H1 (cell line): ENCODE results near the gene MKLN1. TPM values are rescaled to one million over a fixed set of nuclear protein-coding genes. Genes with fewer than 3 reads are reported as not detected.

Source experiments
- CTCF ChIA-PET: fragments of 300-600 bp; sonication (Branson Sonifier 250); formaldehyde crosslinking; loops from one replicate; lab custom pipeline; 2021; ENCODE audit not compliant: partially characterized antibody; lab: Charles Lee
- POLR2A ChIA-PET: fragments of 300-600 bp; sonication (Branson Sonifier 250); formaldehyde crosslinking; loops from one replicate; lab custom pipeline; 2021; ENCODE audit warnings: inconsistent platforms; ENCODE audit not compliant: partially characterized antibody; lab: Charles Lee
- DNase-seq, 2 experiments: peaks; one replicate each; pipeline versions ENCODE4 v3.0.0 to v3.0.0-alpha.2; 2010 to 2022; ENCODE audit warnings: low spot score in 2 of 2, low read depth in 1 of 2, mixed read lengths in 1 of 2
- FAIRE-seq: peaks from 2 replicates; lab custom pipeline; 2011; peaks lifted over from hg19 to GRCh38; lab: Jason Lieb, UNC
- H2AFZ ChIP-seq: 2 replicates; pipeline ENCODE4 v1.8.1; 2012; ENCODE audit warnings: low read length, inconsistent platforms
- H2AK5ac ChIP-seq: 2 replicates; pipeline ENCODE4 v1.6.1; 2013; ENCODE audit warnings: low read depth, low read length
- H2BK120ac ChIP-seq: replicated peaks from 2 replicates; pipeline ENCODE3; 2013; ENCODE audit warnings: low read depth, low read length, inconsistent platforms
- H2BK12ac ChIP-seq: 2 replicates; pipeline ENCODE4 v1.6.1; 2013; ENCODE audit warnings: low read depth, low read length
- H2BK15ac ChIP-seq: 2 replicates; pipeline ENCODE4 v1.6.1; 2013; ENCODE audit warnings: low read length
- H2BK20ac ChIP-seq: 2 replicates; pipeline ENCODE4 v1.6.1; 2013; ENCODE audit warnings: low read length
- H2BK5ac ChIP-seq: 2 replicates; pipeline ENCODE4 v1.6.1; 2013; ENCODE audit warnings: low read depth, low read length
- H3K14ac ChIP-seq: 2 replicates; pipeline ENCODE4 v1.6.1; 2013; ENCODE audit warnings: inconsistent platforms; ENCODE audit not compliant: insufficient read length
- H3K18ac ChIP-seq: 2 replicates; pipeline ENCODE4 v1.6.1; 2013; ENCODE audit warnings: low read length; ENCODE audit errors: extremely low read depth
- H3K23ac ChIP-seq: 2 replicates; pipeline ENCODE4 v1.6.1; 2013; ENCODE audit warnings: inconsistent platforms; ENCODE audit not compliant: insufficient read length
- H3K23me2 ChIP-seq: 2 replicates; pipeline ENCODE4 v1.6.1; 2013; ENCODE audit warnings: low read depth, low read length
- H3K27ac ChIP-seq: 2 replicates; pipeline ENCODE4 v1.6.1; 2011; ENCODE audit warnings: low read depth, low read length, inconsistent platforms
- H3K27me3 ChIP-seq, 4 experiments: replicated peaks in 1 of 4; 1 replicate in 1 of 4; 2 replicates in 3 of 4; pipeline versions ENCODE4 v1.6.1 to v1.8.1; 2011 to 2013; ENCODE audit warnings: low read length in 3 of 4, mild to moderate bottlenecking in 3 of 4, inconsistent platforms in 2 of 4, mixed read lengths in 2 of 4, moderate library complexity in 1 of 4; ENCODE audit not compliant: control insufficient read depth in 3 of 4, insufficient read depth in 3 of 4; ENCODE audit errors: extremely low read depth in 1 of 4
- H3K36me3 ChIP-seq, 4 experiments: 2 replicates each; pipeline versions ENCODE4 v1.6.1 to v1.8.1; 2011 to 2013; ENCODE audit warnings: mild to moderate bottlenecking in 4 of 4, low read length in 3 of 4, moderate library complexity in 2 of 4, control low read depth in 1 of 4, inconsistent platforms in 1 of 4; ENCODE audit not compliant: insufficient read depth in 4 of 4, control insufficient read depth in 2 of 4
- H3K4ac ChIP-seq: replicated peaks from 2 replicates; pipeline ENCODE3; 2013; ENCODE audit warnings: low read length, low read depth, mixed read lengths, inconsistent platforms; ENCODE audit not compliant: insufficient read length
- H3K4me1 ChIP-seq, 4 experiments: replicated peaks in 1 of 4; 1 replicate in 1 of 4; 2 replicates in 3 of 4; pipeline versions ENCODE4 v1.6.1 to v1.8.1; 2011 to 2013; ENCODE audit warnings: low read length in 3 of 4, inconsistent platforms in 2 of 4, mixed read lengths in 1 of 4; ENCODE audit not compliant: insufficient read depth in 4 of 4, control insufficient read depth in 3 of 4
- H3K4me2 ChIP-seq, 2 experiments: 2 replicates each; pipeline versions ENCODE4 v1.6.1 to v1.8.1; 2011 to 2013; ENCODE audit warnings: low read depth in 2 of 2, low read length in 2 of 2, control low read depth in 1 of 2, inconsistent platforms in 1 of 2, mild to moderate bottlenecking in 1 of 2; ENCODE audit not compliant: insufficient read depth in 1 of 2
- H3K4me3 ChIP-seq, 4 experiments: fragments of 200-600, 300-600 bp in 1 of 4; sonication (generic), shearing (Covaris generic), sonication (Bioruptor Twin) in 1 of 4; 2 replicates each; pipeline versions ENCODE4 v1.5.1 to v1.8.1; 2011 to 2016; ENCODE audit warnings: low read length in 4 of 4, low read depth in 3 of 4, control low read depth in 2 of 4, inconsistent platforms in 2 of 4, mild to moderate bottlenecking in 2 of 4, mixed read lengths in 1 of 4, moderate library complexity in 1 of 4; ENCODE audit not compliant: insufficient read depth in 2 of 4; ENCODE audit errors: extremely low read depth in 1 of 4
- H3K56ac ChIP-seq: replicated peaks from 2 replicates; pipeline ENCODE3; 2013; ENCODE audit warnings: low read depth, mild to moderate bottlenecking, mixed read lengths, low read length, inconsistent platforms; ENCODE audit not compliant: insufficient read length
- H3K79me1 ChIP-seq: 2 replicates; pipeline ENCODE4 v1.6.1; 2013; ENCODE audit warnings: low read depth, low read length, control low read depth
- H3K79me2 ChIP-seq, 2 experiments: 2 replicates each; pipeline versions ENCODE4 v1.6.1 to v1.8.1; 2012 to 2013; ENCODE audit warnings: low read length in 2 of 2, mild to moderate bottlenecking in 2 of 2, inconsistent platforms in 1 of 2; ENCODE audit not compliant: insufficient read depth in 2 of 2, control insufficient read depth in 1 of 2
- H3K9ac ChIP-seq, 4 experiments: replicated peaks in 1 of 4; 1 replicate in 1 of 4; 2 replicates in 3 of 4; pipeline versions ENCODE4 v1.6.1 to v1.8.1; 2011 to 2013; ENCODE audit warnings: low read depth in 3 of 4, low read length in 3 of 4, control low read depth in 2 of 4, mild to moderate bottlenecking in 2 of 4, moderate library complexity in 2 of 4, inconsistent platforms in 1 of 4; ENCODE audit errors: extremely low read depth in 1 of 4
- H3K9me3 ChIP-seq, 2 experiments: 2 replicates each; pipeline versions ENCODE4 v1.6.1 to v1.8.1; 2012 to 2013; ENCODE audit warnings: mild to moderate bottlenecking in 2 of 2, moderate library complexity in 2 of 2, control low read depth in 1 of 2, inconsistent platforms in 1 of 2, low read depth in 1 of 2, low read length in 1 of 2, mixed read lengths in 1 of 2; ENCODE audit not compliant: insufficient read depth in 2 of 2
- H4K20me1 ChIP-seq, 2 experiments: replicated peaks in 1 of 2; 2 replicates each; pipeline versions ENCODE3 to v1.8.1; 2011 to 2013; ENCODE audit warnings: inconsistent platforms in 2 of 2, low read length in 2 of 2, mild to moderate bottlenecking in 1 of 2; ENCODE audit not compliant: insufficient read depth in 2 of 2, control insufficient read depth in 1 of 2
- H4K5ac ChIP-seq: 2 replicates; pipeline ENCODE4 v1.6.1; 2013; ENCODE audit warnings: low read length, low read depth, mixed read lengths, inconsistent platforms; ENCODE audit not compliant: insufficient read length
- H4K8ac ChIP-seq: 2 replicates; pipeline ENCODE4 v1.8.0; 2013; ENCODE audit warnings: mild to moderate bottlenecking, moderate library complexity, low read length, inconsistent platforms; ENCODE audit not compliant: insufficient read depth; ENCODE audit errors: extremely low read depth
- H4K91ac ChIP-seq: replicated peaks from 2 replicates; pipeline ENCODE3; 2013; ENCODE audit warnings: low read length, mixed read lengths, inconsistent platforms; ENCODE audit not compliant: insufficient read length
- PHF8 ChIP-seq: fragments of 200-600 bp; sonication (generic); conservative IDR thresholded peaks from 2 replicates; pipeline ENCODE4 v1.7.1; 2012; ENCODE audit warnings: low read depth, mild to moderate bottlenecking, inconsistent platforms, low read length, moderate library complexity
- POLR2A ChIP-seq, 2 experiments: IDR thresholded peaks; 1 replicate in 1 of 2; 2 replicates in 1 of 2; pipeline ENCODE4 v1.6.1; 2011; ENCODE audit warnings: low read depth in 2 of 2, low read length in 2 of 2, mild to moderate bottlenecking in 2 of 2; ENCODE audit errors: control extremely low read depth in 1 of 2
- WGBS, 2 experiments: shearing (Covaris generic) in 1 of 2; methylation state at CpG; one replicate each; pipeline versions ENCODE4 v1.1.6 to v1.1.7; 2013 to 2015; ENCODE audit warnings: low lambda C conversion rate in 2 of 2, mixed read lengths in 2 of 2, inconsistent platforms in 1 of 2, low coverage in 1 of 2, missing lambda C conversion rate in 1 of 2; ENCODE audit not compliant: insufficient replicate concordance in 2 of 2, insufficient coverage in 1 of 2, insufficient read length in 1 of 2; ENCODE audit errors: extremely low coverage in 1 of 2, missing lambda C conversion rate in 1 of 2; 5-methylcytosine and 5-hydroxymethylcytosine counted together
- polyA plus RNA-seq, 7 experiments: library from polyadenylated mRNA; depleted of rRNA in 3 of 7; stranded (reverse) in 5 of 7; unstranded in 2 of 7; fragments of >200 nt in 5 of 7; fragments of 200-250 nt in 2 of 7; gene quantifications; 1 replicate in 5 of 7; 2 replicates in 1 of 7; 4 replicates in 1 of 7; pipeline versions ENCODE4 v1.2.1 to v1.2.3, GENCODE V29; 2011 to 2013; ENCODE audit warnings: missing spikeins in 2 of 7, mixed read lengths in 2 of 7
- total RNA-seq: library from RNA; stranded (reverse); fragmentation: NEBNext Ultra II Directional; extraction: Animal tissue kit (Norgen Biotek cat#: 25700); gene quantifications from 2 replicates; pipeline ENCODE4 v1.2.1, GENCODE V29; 2021

Gene MKLN1
- total and polyA plus RNA-seq, 2 of the 8 experiments (the other 6 are each of a cell fraction or from before 2014, with no cell fraction given) = 22.3 to 50.9 TPM

DNA sequence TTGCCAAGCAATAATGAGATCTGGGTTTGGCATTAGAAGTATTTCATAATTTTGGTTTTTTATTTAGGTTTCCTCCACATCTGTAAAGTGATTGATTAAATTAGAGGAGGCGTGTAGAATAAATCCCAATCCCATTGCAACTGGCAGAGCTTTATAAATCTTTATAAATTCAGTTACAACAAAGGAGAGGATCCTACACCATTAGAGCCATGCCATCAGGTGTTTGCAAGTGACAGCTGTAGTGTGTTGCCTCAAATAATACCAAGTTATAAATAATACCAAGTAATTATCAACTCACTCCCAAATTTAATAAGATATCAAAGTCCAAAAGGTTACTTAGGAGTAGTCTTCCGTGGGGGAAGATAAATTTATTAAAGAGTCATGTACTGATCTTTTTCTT is 166.5 kb downstream of the MKLN1 start:
- no peak overlapping the region for H2BK12ac ChIP-seq
- WGBS, 2 experiments = 88% methylated on average over 2 of the region's 2 CpGs; no CpG with 5 or more reads in 1 of the 2 experiments
- H3K23ac ChIP-seq = no peak overlapping the region
- no peaks in the 10 kb centered on the region for H3K9me3 ChIP-seq
- no peak overlapping the region for H2AK5ac ChIP-seq
- FAIRE-seq (no peak), DNase-seq (no peak)
- no peak overlapping the region for H3K18ac ChIP-seq
- no peak overlapping the region for H3K56ac ChIP-seq
- peaks cover 0 to 5% (median 0%) of the 10 kb centered on the region in 4 experiments; a peak in 1 of 7 replicates for H3K4me1 ChIP-seq
- no peak overlapping the region for H2BK20ac ChIP-seq
- H3K4me3 ChIP-seq = no peak overlapping the region
- no peaks in the 10 kb centered on the region; the same call in 1 of the 2 replicates for H3K23me2 ChIP-seq
- no peak overlapping the region for H4K91ac ChIP-seq
- H3K4ac ChIP-seq = no peak overlapping the region
- peaks cover 0 to 18% (median 11%) of the 10 kb centered on the region in 4 experiments; a peak in 6 of 8 replicates for H3K36me3 ChIP-seq
- CTCF ChIA-PET = interaction anchor here (0.9 to 2.7 kb wide), 5 partner anchors 9 to 18 kb away, joined by 3 to 17 read pairs (median 4); no protein-coding TSS in a partner anchor
- H4K5ac ChIP-seq = no peak overlapping the region
- no peaks in the 10 kb centered on the region for H3K27me3 ChIP-seq
- no peak overlapping the region for H2BK120ac ChIP-seq
- no peak overlapping the region for H3K27ac ChIP-seq
- no peaks in the 10 kb centered on the region for H3K79me1 ChIP-seq
- H3K4me2 ChIP-seq = no peak overlapping the region
- POLR2A ChIA-PET = interaction anchor here (0.7 to 2.6 kb wide), 6 partner anchors 8 to 384 kb away, joined by 3 to 12 read pairs (median 4); no protein-coding TSS in a partner anchor
- no peak overlapping the region for H2AFZ ChIP-seq
- H3K9ac ChIP-seq = no peak overlapping the region
- H2BK15ac ChIP-seq = no peak overlapping the region
- H4K8ac ChIP-seq = no peak overlapping the region
- H3K79me2 ChIP-seq = no peaks in the 10 kb centered on the region
- H3K14ac ChIP-seq = no peak overlapping the region
- H4K20me1 ChIP-seq = peaks cover 0 to 2% of the 10 kb centered on the region in 2 experiments
- H2BK5ac ChIP-seq = no peak overlapping the region
- no peak for TF ChIP-seq PHF8
- 0 out of 3 replicates have a peak, but pooled peaks of 1 of the 2 experiments have one; percentile 2 for TF ChIP-seq POLR2A (IDR thresholded peaks at IDR 0.05; ENCODE audit: control extremely low read depth in 1 of 2, low read depth in 2 of 2, low read length in 2 of 2)
